Kidney (tissue), 14 donors: ENCODE results near the gene STX8. TPM values are rescaled to one million over a fixed set of nuclear protein-coding genes. Genes with fewer than 3 reads are reported as not detected.
A peak's percentile ranks its signal among the peaks of the same experiment; 100 is the strongest.

Experiments
- DNase-seq, 5 donors: peaks; one replicate each; pipeline ENCODE4 v3.0.0-alpha.2; 2013 to 2020
- FAIRE-seq: peaks from 2 replicates; lab custom pipeline; 2012; peaks lifted over from hg19 to GRCh38; lab: Jason Lieb, UNC
- H3K27ac ChIP-seq, 2 donors: one replicate each; pipeline ENCODE4 v1.7.0; 2013; ENCODE audit warnings: low read depth in 2 of 2, low read length in 2 of 2, inconsistent platforms in 1 of 2
- H3K27me3 ChIP-seq: one replicate; pipeline ENCODE4 v1.7.1; 2013; ENCODE audit warnings: low read length, inconsistent platforms; ENCODE audit not compliant: control insufficient read depth, insufficient read depth
- H3K36me3 ChIP-seq, 3 donors: one replicate each; pipeline versions ENCODE4 v1.7.0 to v1.7.1; 2013; ENCODE audit warnings: low read length in 3 of 3, control low read depth in 1 of 3, inconsistent platforms in 1 of 3; ENCODE audit not compliant: insufficient read depth in 3 of 3, control insufficient read depth in 2 of 3
- H3K4me1 ChIP-seq, 3 donors: one replicate each; pipeline versions ENCODE4 v1.7.0 to v1.7.1; 2013; ENCODE audit warnings: low read length in 3 of 3, inconsistent platforms in 1 of 3, low read depth in 1 of 3; ENCODE audit not compliant: control insufficient read depth in 2 of 3, insufficient read depth in 2 of 3
- H3K4me3 ChIP-seq, 3 donors: one replicate each; pipeline versions ENCODE4 v1.7.0 to v1.8.1; 2013; ENCODE audit warnings: low read length in 3 of 3, control low read depth in 1 of 3, inconsistent platforms in 1 of 3
- H3K9ac ChIP-seq, 3 donors: one replicate each; pipeline versions ENCODE4 v1.7.0 to v1.7.1; 2013; ENCODE audit warnings: low read length in 3 of 3, control low read depth in 1 of 3, inconsistent platforms in 1 of 3
- H3K9me3 ChIP-seq, 3 donors: one replicate each; pipeline versions ENCODE4 v1.7.0 to v1.7.1; 2013; ENCODE audit warnings: low read length in 3 of 3, control low read depth in 1 of 3, inconsistent platforms in 1 of 3; ENCODE audit not compliant: control insufficient read depth in 2 of 3, insufficient read depth in 1 of 3
- CTCF ChIP-seq: IDR thresholded peaks from 3 replicates; pipeline ENCODE4 v1.5.1; 2012; ENCODE audit warnings: mild to moderate bottlenecking, moderate library complexity, borderline replicate concordance; ENCODE audit not compliant: insufficient read depth; ENCODE audit errors: extremely low read depth
- intact Hi-C: fragments of 100-400 bp; cut with DNase I; formaldehyde crosslinking; loops from one replicate; pipeline ENCODE4 v1.11.1; 2022
- polyA plus RNA-seq: library from polyadenylated mRNA; stranded (reverse); fragments of 350-450 nt; fragmentation: Illumina TruSeq; extraction: RNeasy Lipid Tissue Mini Kit (QIAGEN cat#74804); gene quantifications from one replicate; pipeline ENCODE4 v1.2.3, GENCODE V29; 2014; ENCODE audit warnings: low read depth, low replicate concordance; ENCODE audit not compliant: insufficient read depth
- total RNA-seq: library from RNA; stranded (reverse); fragmentation: NEBNext Ultra II Directional; extraction: Animal tissue kit (Norgen Biotek cat#: 25700); gene quantifications from one replicate; pipeline ENCODE4 v1.2.1, GENCODE V29; 2021
- donor health status: control.
- donor health status: control.
- donor health status: control.
- donor health status: control.
- donor health status: control.
- donor health status: DM: yes; HTN: yes; CAD: no.
- donor health status: Normal renal cell carcinoma (clear cell type).

Gene STX8
- total and polyA plus RNA-seq, 2 donors from 2014 or later = 67.2 to 127 TPM

GRCh38 chr17:9484789-9485188 is 90.8 kb downstream of the STX8 start:
- Histone ChIP-seq H3K9me3 (no peaks in the 10 kb centered on the region), H3K36me3 (peaks cover 0 to 3% (median 0%) of the 10 kb centered on the region in 3 donors), H3K9ac (no peak overlapping the region), H3K4me1 (no peaks in the 10 kb centered on the region), H3K4me3 (no peak overlapping the region), H3K27me3 (no peaks in the 10 kb centered on the region), H3K27ac (no peak overlapping the region)
- intact Hi-C loops = no loop called here
- DNase-seq (no peak), FAIRE-seq (no peak)
- TF ChIP-seq CTCF = no peak

GRCh38 chr17:9479964-9480363 is 95.7 kb downstream of the STX8 start:
- no peaks in the 10 kb centered on the region for H3K27me3 ChIP-seq
- DNase-seq (no peak), FAIRE-seq (no peak)
- H3K9me3 ChIP-seq = no peaks in the 10 kb centered on the region
- H3K4me1 ChIP-seq = no peaks in the 10 kb centered on the region
- no peak for TF ChIP-seq CTCF
- H3K4me3 ChIP-seq = no peak overlapping the region
- intact Hi-C loops = no loop called here
- no peak overlapping the region for H3K9ac ChIP-seq
- no peak overlapping the region for H3K27ac ChIP-seq
- H3K36me3 ChIP-seq = peaks cover 0 to 2% (median 0%) of the 10 kb centered on the region in 3 donors

GRCh38 chr17:9478889-9479288 is 96.7 kb downstream of the STX8 start:
- Histone ChIP-seq H3K36me3 (peaks cover 0 to 2% (median 0%) of the 10 kb centered on the region in 3 donors), H3K9me3 (no peaks in the 10 kb centered on the region), H3K27ac (no peak overlapping the region), H3K27me3 (no peaks in the 10 kb centered on the region), H3K4me1 (no peaks in the 10 kb centered on the region), H3K9ac (no peak overlapping the region), H3K4me3 (no peak overlapping the region)
- intact Hi-C loops = no loop called here
- DNase-seq (no peak), FAIRE-seq (no peak)
- no peak for TF ChIP-seq CTCF

- FAIRE-seq (no peak), DNase-seq (peak in 2 of 5 donors; percentile 5 to 43)
- no peak for TF ChIP-seq CTCF
- peaks cover 0 to 5% (median 0%) of the 10 kb centered on the region in 3 donors for H3K36me3 ChIP-seq
- H3K9me3 ChIP-seq = no peaks in the 10 kb centered on the region
- no peak overlapping the region for H3K4me3 ChIP-seq
- no peak overlapping the region for H3K27ac ChIP-seq
- no peaks in the 10 kb centered on the region for H3K4me1 ChIP-seq
- intact Hi-C loops = no loop called here
- H3K27me3 ChIP-seq = no peaks in the 10 kb centered on the region
- H3K9ac ChIP-seq = no peak overlapping the region
Measured at GRCh38 chr17:9475101-9475658, 100.4 kb downstream of the STX8 start.
